H9 (cell line): ENCODE measurements around the gene FAM174C. TPM values are rescaled to one million over a fixed set of nuclear protein-coding genes. Genes with fewer than 3 reads are reported as not detected.
"Not testable (repeated sequence)": the region's sequence is repeated elsewhere in the genome, so short reads cannot be mapped to it uniquely, and the experiment has no call there.

Source experiments
- DNase-seq: peaks from one replicate; pipeline ENCODE4 v3.0.0-alpha.2; 2017
- H2AFZ ChIP-seq: one replicate; pipeline ENCODE4 v1.6.1; 2013; ENCODE audit warnings: mild to moderate bottlenecking, low read length, control low read depth, moderate library complexity
- H2AK5ac ChIP-seq: 2 replicates; pipeline ENCODE4 v1.6.1; 2013; ENCODE audit warnings: low read length, control low read depth, mixed read lengths; ENCODE audit not compliant: insufficient read length
- H2BK120ac ChIP-seq: one replicate; pipeline ENCODE4 v1.6.1; 2013; ENCODE audit warnings: low read depth, mild to moderate bottlenecking, low read length, control low read depth, inconsistent platforms; ENCODE audit not compliant: poor library complexity, severe bottlenecking
- H2BK12ac ChIP-seq: 2 replicates; pipeline ENCODE4 v1.6.1; 2013; ENCODE audit warnings: low read length, control low read depth, mixed read lengths, low read depth; ENCODE audit not compliant: insufficient read length
- H2BK15ac ChIP-seq: 2 replicates; pipeline ENCODE4 v1.6.1; 2013; ENCODE audit warnings: low read depth, low read length, control low read depth
- H2BK20ac ChIP-seq: one replicate; pipeline ENCODE4 v1.6.1; 2013; ENCODE audit warnings: low read depth, mild to moderate bottlenecking, low read length, control low read depth, inconsistent platforms; ENCODE audit not compliant: poor library complexity, severe bottlenecking
- H2BK5ac ChIP-seq: 2 replicates; pipeline ENCODE4 v1.6.1; 2013; ENCODE audit warnings: low read length, control low read depth, mixed read lengths; ENCODE audit not compliant: insufficient read length
- H3K14ac ChIP-seq: 2 replicates; pipeline ENCODE4 v1.6.1; 2013; ENCODE audit warnings: low read length, control low read depth; ENCODE audit not compliant: insufficient read depth
- H3K18ac ChIP-seq: 2 replicates; pipeline ENCODE4 v1.6.1; 2013; ENCODE audit warnings: low read depth, mild to moderate bottlenecking, mixed read lengths, low read length, control low read depth; ENCODE audit not compliant: insufficient read length
- H3K23ac ChIP-seq: 2 replicates; pipeline ENCODE4 v1.6.1; 2013; ENCODE audit warnings: low read length, control low read depth, mixed read lengths, low read depth; ENCODE audit not compliant: insufficient read length
- H3K23me2 ChIP-seq: 2 replicates; pipeline ENCODE4 v1.6.1; 2013; ENCODE audit warnings: low read depth, mild to moderate bottlenecking, mixed read lengths, low read length, control low read depth; ENCODE audit not compliant: insufficient read length, poor library complexity, severe bottlenecking
- H3K27ac ChIP-seq: 2 replicates; pipeline ENCODE4 v1.5.1; 2013; ENCODE audit warnings: low read length, control low read depth, mixed read lengths, low read depth; ENCODE audit not compliant: insufficient read length
- H3K27me3 ChIP-seq: 2 replicates; pipeline ENCODE4 v1.6.1; 2013; ENCODE audit warnings: low read length, control low read depth, inconsistent platforms; ENCODE audit not compliant: insufficient read depth
- H3K4ac ChIP-seq: 2 replicates; pipeline ENCODE4 v1.6.1; 2013; ENCODE audit warnings: low read depth, mild to moderate bottlenecking, control low read depth, inconsistent platforms, low read length, moderate library complexity
- H3K4me1 ChIP-seq: 2 replicates; pipeline ENCODE4 v1.6.1; 2013; ENCODE audit warnings: low read length, control low read depth, inconsistent platforms; ENCODE audit not compliant: insufficient read depth
- H3K4me2 ChIP-seq: 2 replicates; pipeline ENCODE4 v1.6.1; 2013; ENCODE audit warnings: low read length, control low read depth, mixed read lengths; ENCODE audit not compliant: insufficient read length, insufficient read depth
- H3K56ac ChIP-seq: 2 replicates; pipeline ENCODE4 v1.6.1; 2013; ENCODE audit warnings: low read depth, mild to moderate bottlenecking, mixed read lengths, low read length, control low read depth; ENCODE audit not compliant: insufficient read length
- H3K79me1 ChIP-seq: 2 replicates; pipeline ENCODE4 v1.6.1; 2013; ENCODE audit warnings: low read depth, mild to moderate bottlenecking, moderate library complexity, low read length, control low read depth, inconsistent platforms; ENCODE audit not compliant: insufficient read depth, poor library complexity, severe bottlenecking
- H3K79me2 ChIP-seq: 2 replicates; pipeline ENCODE4 v1.6.1; 2013; ENCODE audit warnings: low read length, control low read depth, inconsistent platforms; ENCODE audit not compliant: insufficient read depth
- H3K9ac ChIP-seq: 2 replicates; pipeline ENCODE4 v1.6.1; 2013; ENCODE audit warnings: low read length, control low read depth, mixed read lengths; ENCODE audit not compliant: insufficient read length; ENCODE audit errors: extremely low read depth
- H3K9me3 ChIP-seq: one replicate; pipeline ENCODE4 v1.6.1; 2013; ENCODE audit warnings: low read depth, low read length, inconsistent platforms; ENCODE audit not compliant: control insufficient read depth
- H3T11ph ChIP-seq: one replicate; pipeline ENCODE4 v1.6.1; 2013; ENCODE audit warnings: mild to moderate bottlenecking, low read length, control low read depth, inconsistent platforms
- H4K20me1 ChIP-seq: one replicate; pipeline ENCODE4 v1.6.1; 2013; ENCODE audit not compliant: control insufficient read depth, insufficient read length, insufficient read depth
- H4K5ac ChIP-seq: 2 replicates; pipeline ENCODE4 v1.6.1; 2013; ENCODE audit warnings: low read depth, mild to moderate bottlenecking, mixed read lengths, low read length, control low read depth; ENCODE audit not compliant: insufficient read length
- H4K8ac ChIP-seq: replicated peaks from 2 replicates; pipeline ENCODE4 v1.6.1; 2013; ENCODE audit warnings: low read length, control low read depth, mixed read lengths, low read depth; ENCODE audit not compliant: insufficient read length
- H4K91ac ChIP-seq: 2 replicates; pipeline ENCODE4 v1.6.1; 2013; ENCODE audit warnings: low read depth, mild to moderate bottlenecking, moderate library complexity, mixed read lengths, low read length, control low read depth; ENCODE audit not compliant: insufficient read length
- H3K27ac Mint-ChIP-seq, 3 experiments: 2 replicates in 2 of 3; 3 replicates in 1 of 3; pipeline ENCODE4 v1.8.0; 2020 to 2021; ENCODE audit warnings: mixed read lengths in 3 of 3, mild to moderate bottlenecking in 1 of 3, moderate library complexity in 1 of 3
- H3K27me3 Mint-ChIP-seq: 2 replicates; pipeline ENCODE4 v1.8.0; 2021; ENCODE audit warnings: low read depth, mild to moderate bottlenecking, moderate library complexity, mixed read lengths
- H3K36me3 Mint-ChIP-seq, 3 experiments: 2 replicates in 2 of 3; 3 replicates in 1 of 3; pipeline ENCODE4 v1.8.0; 2020 to 2021; ENCODE audit warnings: low read depth in 3 of 3, mixed read lengths in 3 of 3; ENCODE audit not compliant: insufficient read depth in 1 of 3
- H3K4me1 Mint-ChIP-seq, 2 experiments: 2 replicates each; pipeline ENCODE4 v1.8.0; 2020; ENCODE audit warnings: mixed read lengths in 2 of 2
- H3K4me3 Mint-ChIP-seq, 2 experiments: 2 replicates in 1 of 2; 3 replicates in 1 of 2; pipeline ENCODE4 v1.8.0; 2020 to 2021; ENCODE audit warnings: mild to moderate bottlenecking in 2 of 2, mixed read lengths in 2 of 2, moderate library complexity in 1 of 2
- H3K9me3 Mint-ChIP-seq, 2 experiments: 2 replicates in 1 of 2; 3 replicates in 1 of 2; pipeline ENCODE4 v1.8.0; 2020; ENCODE audit warnings: mild to moderate bottlenecking in 2 of 2, mixed read lengths in 2 of 2, moderate library complexity in 1 of 2
- WGBS: extraction: QIAGEN DNeasy Blood & Tissue Kit; methylation state at CpG from one replicate; pipeline ENCODE4 v1.1.7; 2013; ENCODE audit warnings: missing lambda C conversion rate, low lambda C conversion rate, mixed read lengths; ENCODE audit not compliant: insufficient read length; ENCODE audit errors: extremely low coverage; 5-methylcytosine and 5-hydroxymethylcytosine counted together
- total RNA-seq: library from RNA; stranded (reverse); gene quantifications from 2 replicates; pipeline ENCODE4 v1.2.1, GENCODE V29; 2021

The FAM174C gene
- total RNA-seq, 1 experiment from 2014 or later, result 63.0 TPM

DNA sequence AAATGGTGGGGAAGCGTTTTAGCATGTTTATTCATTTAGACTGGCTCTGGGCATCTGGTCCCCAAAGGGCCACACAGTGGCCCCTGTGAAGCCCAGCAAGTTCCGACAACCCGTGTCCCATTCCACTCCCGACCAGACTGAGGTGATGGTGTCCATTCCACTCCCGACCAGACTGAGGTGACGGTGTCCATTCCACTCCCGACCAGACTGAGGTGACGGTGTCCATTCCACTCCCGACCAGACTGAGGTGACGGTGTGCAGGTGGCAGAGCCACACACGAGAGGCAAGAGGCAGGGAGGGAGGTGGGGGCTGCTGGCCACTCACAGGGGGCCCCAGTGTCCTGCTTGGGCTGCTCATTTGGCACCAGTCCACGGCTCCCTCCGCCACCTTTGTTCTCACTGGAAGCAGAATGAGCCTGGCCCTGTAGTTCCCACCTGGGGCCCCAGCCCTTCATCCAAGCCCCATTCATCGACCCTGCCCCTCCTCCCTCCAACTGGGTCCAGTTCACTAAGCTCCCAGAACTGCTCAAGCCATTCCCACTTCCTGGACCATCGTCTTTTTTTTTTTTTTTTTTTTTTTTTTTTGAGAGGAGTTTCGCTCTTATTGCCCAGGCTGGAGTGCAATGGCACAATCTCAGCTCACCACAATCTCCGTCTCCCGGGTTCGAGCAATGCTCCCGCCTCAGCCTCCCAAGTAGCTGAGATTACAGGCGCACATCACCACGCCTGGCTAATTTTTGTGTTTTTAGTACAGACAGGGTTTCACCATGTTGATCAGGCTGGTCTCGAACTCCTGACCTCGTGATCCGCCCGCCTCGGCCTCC lies 28.9 kb upstream of the FAM174C start:
- H3K27ac ChIP-seq, DNase-seq, H3K36me3 Mint-ChIP-seq, H2AK5ac ChIP-seq, H3K79me2 ChIP-seq, H2BK120ac ChIP-seq, H2BK15ac ChIP-seq, H4K5ac ChIP-seq, H3K4me2 ChIP-seq, H3K4ac ChIP-seq, H3K27me3 ChIP-seq, H2AFZ ChIP-seq, H3K27ac Mint-ChIP-seq, H4K8ac ChIP-seq, H3K9ac ChIP-seq, H3K9me3 Mint-ChIP-seq, H3K79me1 ChIP-seq, H3K27me3 Mint-ChIP-seq, H2BK20ac ChIP-seq, H3K23me2 ChIP-seq, H3K4me1 ChIP-seq, H4K20me1 ChIP-seq, H4K91ac ChIP-seq, H3K14ac ChIP-seq, H3T11ph ChIP-seq, H2BK5ac ChIP-seq, H3K9me3 ChIP-seq, H3K18ac ChIP-seq, H3K23ac ChIP-seq, H2BK12ac ChIP-seq, H3K56ac ChIP-seq: not testable (repeated sequence)
- peaks cover 3 to 15% of the 10 kb centered on the region in 2 experiments for H3K4me1 Mint-ChIP-seq
- peak overlapping the region in 1 of 2 experiments; percentile 48; a peak in 2 of 5 replicates for H3K4me3 Mint-ChIP-seq
- WGBS, result no CpG with 5 or more reads among the region's 27 CpGs
